ENCODE measurements around the gene PRCD.
A peak's percentile ranks its signal among the peaks of the same experiment; 100 is the strongest.
"Not testable (repeated sequence)": the region's sequence is repeated elsewhere in the genome, so short reads cannot be mapped to it uniquely, and the experiment has no call there.

PRCD gene

DNA sequence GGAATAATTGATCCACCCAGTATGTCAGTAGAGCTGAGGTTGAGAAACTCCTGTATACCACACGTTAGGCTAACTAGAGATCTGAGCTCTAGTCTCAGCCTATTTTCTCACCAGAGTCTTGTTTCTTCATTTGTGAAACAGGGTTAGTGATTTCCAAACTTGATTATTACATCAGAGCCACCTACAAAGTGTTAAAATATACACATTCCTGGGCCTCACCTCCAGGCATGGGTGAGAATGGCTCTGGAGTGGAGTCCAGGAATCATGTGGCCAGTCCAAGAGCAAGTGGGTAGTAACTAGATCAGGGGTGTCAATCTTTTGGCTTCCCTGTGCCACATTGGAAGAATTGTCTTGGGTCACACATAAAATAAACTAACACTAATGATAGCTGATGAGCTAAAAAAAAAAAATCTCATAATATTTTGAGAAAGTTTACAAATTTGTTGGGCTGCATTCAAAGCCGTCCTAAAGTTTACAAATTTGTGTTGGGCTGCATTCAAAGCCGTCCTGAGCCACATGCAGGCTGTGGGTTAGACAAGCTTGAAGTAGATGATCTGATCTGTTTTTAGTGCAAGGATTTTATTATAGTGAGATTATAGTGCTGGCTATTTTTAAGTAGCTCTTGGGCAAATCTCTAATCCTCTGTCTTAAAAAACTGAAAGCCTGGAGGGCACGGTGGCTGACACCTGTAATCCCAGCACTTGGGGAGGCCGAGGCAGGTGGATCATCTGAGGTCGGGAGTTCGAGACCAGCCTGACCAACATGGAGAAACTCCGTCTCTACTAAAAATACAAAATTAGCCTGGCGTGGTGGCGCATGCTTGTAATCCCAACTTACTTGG, 20.4 kb downstream of the PRCD start:
- peak overlapping the region; percentile 8 for H3K4me3 ChIP-seq (ENCODE audit: extremely low read depth, insufficient read depth, low read length, poor library complexity, severe bottlenecking)
- no peak overlapping the region for H3K27ac ChIP-seq (ENCODE audit: low read depth, low read length, severe bottlenecking)
- peaks cover 61% of the 10 kb centered on the region for H3K36me3 ChIP-seq (ENCODE audit: control insufficient read depth, insufficient read depth, low read length)
- whole genome bisulfite sequencing, 2 experiments (ENCODE audit: insufficient coverage in 2 of 2): 87 to 94% methylated on average over 7 to 10 of the region's 10 CpGs
- no peaks in the 10 kb centered on the region for H3K9me3 ChIP-seq (ENCODE audit: control insufficient read depth, low read length)
- peaks cover 26% of the 10 kb centered on the region for H3K4me1 ChIP-seq (ENCODE audit: control insufficient read depth, insufficient read depth, low read length, poor library complexity, severe bottlenecking)

DNA sequence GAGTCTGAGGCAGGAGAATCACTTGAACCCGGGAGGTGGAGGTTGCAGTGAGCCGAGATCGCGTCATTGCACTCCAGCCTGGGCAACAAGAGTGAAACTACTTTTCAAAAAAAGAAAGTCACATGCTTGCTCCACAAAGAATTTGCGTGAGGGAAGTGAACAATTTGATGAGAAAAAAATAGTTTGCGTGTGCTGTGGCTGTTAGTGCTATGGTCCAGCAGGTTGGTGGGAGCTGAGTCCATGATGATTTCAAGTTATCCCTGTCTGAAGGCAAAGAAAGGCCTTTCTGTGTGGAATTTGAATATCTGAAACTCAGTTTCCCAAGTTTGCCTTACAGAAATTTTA, 21.0 kb downstream of the PRCD start:
- Histone ChIP-seq H3K4me3 (ENCODE audit: extremely low read depth, insufficient read depth, low read length, poor library complexity, severe bottlenecking) (no peak overlapping the region), H3K27ac (ENCODE audit: low read depth, low read length, severe bottlenecking) (peak overlapping the region; percentile 17), H3K4me1 (ENCODE audit: control insufficient read depth, insufficient read depth, low read length, poor library complexity, severe bottlenecking) (peaks cover 26% of the 10 kb centered on the region), H3K36me3 (ENCODE audit: control insufficient read depth, insufficient read depth, low read length) (peaks cover 67% of the 10 kb centered on the region), H3K9me3 (ENCODE audit: control insufficient read depth, low read length) (no peaks in the 10 kb centered on the region)
- 90 to 92% methylated on average over 6 of the region's 6 CpGs for WGBS, 2 experiments (ENCODE audit: insufficient coverage in 2 of 2)

DNA sequence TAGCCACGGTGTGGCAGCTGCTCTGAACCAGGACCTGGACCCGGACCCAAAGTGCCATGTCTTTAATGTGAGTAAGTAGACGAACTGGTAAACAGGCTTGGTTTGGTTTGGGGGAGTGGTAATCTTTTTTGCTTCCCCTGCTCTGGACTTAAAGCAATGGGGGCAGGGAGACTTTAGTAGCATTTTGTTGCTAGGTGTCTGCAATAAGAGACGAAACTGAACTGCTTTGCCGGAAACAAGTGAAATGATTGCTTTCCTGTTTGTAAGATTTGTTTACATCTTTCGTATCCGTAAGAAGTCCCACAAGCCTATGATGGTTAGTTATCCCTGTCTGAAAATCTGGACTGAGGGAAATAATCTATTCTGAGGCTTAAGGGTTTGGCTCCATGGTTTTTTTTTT, 21.5 kb downstream of the PRCD start:
- peak overlapping the region; percentile 17 for H3K27ac ChIP-seq (ENCODE audit: low read depth, low read length, severe bottlenecking)
- peaks cover 26% of the 10 kb centered on the region for H3K4me1 ChIP-seq (ENCODE audit: control insufficient read depth, insufficient read depth, low read length, poor library complexity, severe bottlenecking)
- peaks cover 69% of the 10 kb centered on the region for H3K36me3 ChIP-seq (ENCODE audit: control insufficient read depth, insufficient read depth, low read length)
- H3K4me3 ChIP-seq (ENCODE audit: extremely low read depth, insufficient read depth, low read length, poor library complexity, severe bottlenecking): no peak overlapping the region
- H3K9me3 ChIP-seq (ENCODE audit: control insufficient read depth, low read length): no peaks in the 10 kb centered on the region
- WGBS, 2 experiments (ENCODE audit: insufficient coverage in 2 of 2): 94 to 99% methylated on average over 7 of the region's 7 CpGs

DNA sequence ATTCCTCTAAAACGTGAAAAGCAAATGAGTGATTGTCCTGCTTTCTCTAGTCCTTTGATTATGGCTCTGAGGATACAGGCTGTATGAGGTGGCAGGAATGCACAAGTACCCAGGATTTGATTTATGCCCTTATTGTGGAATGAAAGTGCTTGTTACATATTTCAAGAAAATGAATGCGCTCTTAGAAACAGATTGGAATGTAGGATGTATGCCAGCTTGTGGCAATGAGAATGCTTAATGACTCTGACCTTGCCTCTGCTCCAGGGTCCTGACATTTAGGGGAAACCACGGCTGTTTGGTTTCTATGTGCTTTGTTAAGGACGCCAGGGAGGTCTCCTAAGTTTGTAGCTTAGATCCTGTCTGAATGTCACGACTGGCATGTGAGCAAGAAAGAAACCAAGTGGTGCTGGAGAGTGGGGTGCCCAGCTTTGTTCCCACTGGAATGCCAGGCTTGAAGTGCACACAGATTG, 22.0 kb downstream of the PRCD start:
- peak overlapping the region; percentile 17 for H3K27ac ChIP-seq (ENCODE audit: low read depth, low read length, severe bottlenecking)
- 78 to 96% methylated on average over 3 to 4 of the region's 5 CpGs for WGBS, 2 experiments (ENCODE audit: insufficient coverage in 2 of 2)
- peaks cover 26% of the 10 kb centered on the region for H3K4me1 ChIP-seq (ENCODE audit: control insufficient read depth, insufficient read depth, low read length, poor library complexity, severe bottlenecking)
- no peak overlapping the region for H3K4me3 ChIP-seq (ENCODE audit: extremely low read depth, insufficient read depth, low read length, poor library complexity, severe bottlenecking)
- no peaks in the 10 kb centered on the region for H3K9me3 ChIP-seq (ENCODE audit: control insufficient read depth, low read length)
- H3K36me3 ChIP-seq (ENCODE audit: control insufficient read depth, insufficient read depth, low read length): peaks cover 71% of the 10 kb centered on the region

DNA sequence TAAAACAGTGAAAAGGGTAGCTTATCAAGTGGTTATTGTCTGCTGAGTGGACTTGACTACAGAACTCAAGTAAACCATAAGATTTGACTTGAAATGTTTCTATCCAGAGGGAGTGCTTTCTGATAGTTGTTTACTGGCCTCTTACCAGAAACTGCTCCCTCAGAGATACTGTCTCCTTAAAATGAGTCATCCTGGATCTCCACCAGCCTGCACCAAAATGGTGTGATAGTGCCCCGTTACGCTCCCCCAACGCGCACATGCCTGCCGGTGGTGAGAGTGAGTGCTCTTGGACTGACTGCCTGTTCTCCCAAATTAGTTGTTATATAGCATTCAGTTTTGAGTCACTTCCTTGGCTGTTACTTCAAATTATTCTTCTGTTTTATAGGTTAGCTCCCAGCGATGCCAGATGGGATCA, 22.9 kb downstream of the PRCD start:
- peaks cover 75% of the 10 kb centered on the region for H3K36me3 ChIP-seq (ENCODE audit: control insufficient read depth, insufficient read depth, low read length)
- H3K27ac ChIP-seq (ENCODE audit: low read depth, low read length, severe bottlenecking): peak overlapping the region; percentile 76
- no peaks in the 10 kb centered on the region for H3K9me3 ChIP-seq (ENCODE audit: control insufficient read depth, low read length)
- H3K4me3 ChIP-seq (ENCODE audit: extremely low read depth, insufficient read depth, low read length, poor library complexity, severe bottlenecking): no peak overlapping the region
- 89 to 93% methylated on average over 3 to 5 of the region's 6 CpGs for WGBS, 2 experiments (ENCODE audit: insufficient coverage in 2 of 2)
- H3K4me1 ChIP-seq (ENCODE audit: control insufficient read depth, insufficient read depth, low read length, poor library complexity, severe bottlenecking): peaks cover 26% of the 10 kb centered on the region

DNA sequence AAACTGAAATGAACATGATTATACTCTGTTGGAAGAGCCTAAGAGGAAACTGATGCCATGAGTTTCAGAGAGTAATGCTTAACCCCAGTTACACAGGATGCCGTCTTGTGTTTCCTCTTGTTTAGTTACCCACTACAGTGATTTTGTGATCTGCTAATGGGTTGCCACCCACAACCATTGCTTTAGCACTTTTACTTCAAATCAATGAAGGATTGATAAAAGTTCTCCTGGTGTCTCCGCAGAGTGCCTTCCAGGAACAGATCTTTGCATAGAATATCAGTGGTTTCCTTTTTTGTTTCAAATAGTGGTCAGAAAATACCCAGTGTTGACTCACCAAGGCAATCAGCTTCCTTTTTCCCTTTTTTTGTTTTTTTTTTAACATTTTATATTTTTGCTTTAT, 23.5 kb downstream of the PRCD start:
- not testable (repeated sequence) for H3K4me3 ChIP-seq (ENCODE audit: extremely low read depth, insufficient read depth, low read length, poor library complexity, severe bottlenecking)

DNA sequence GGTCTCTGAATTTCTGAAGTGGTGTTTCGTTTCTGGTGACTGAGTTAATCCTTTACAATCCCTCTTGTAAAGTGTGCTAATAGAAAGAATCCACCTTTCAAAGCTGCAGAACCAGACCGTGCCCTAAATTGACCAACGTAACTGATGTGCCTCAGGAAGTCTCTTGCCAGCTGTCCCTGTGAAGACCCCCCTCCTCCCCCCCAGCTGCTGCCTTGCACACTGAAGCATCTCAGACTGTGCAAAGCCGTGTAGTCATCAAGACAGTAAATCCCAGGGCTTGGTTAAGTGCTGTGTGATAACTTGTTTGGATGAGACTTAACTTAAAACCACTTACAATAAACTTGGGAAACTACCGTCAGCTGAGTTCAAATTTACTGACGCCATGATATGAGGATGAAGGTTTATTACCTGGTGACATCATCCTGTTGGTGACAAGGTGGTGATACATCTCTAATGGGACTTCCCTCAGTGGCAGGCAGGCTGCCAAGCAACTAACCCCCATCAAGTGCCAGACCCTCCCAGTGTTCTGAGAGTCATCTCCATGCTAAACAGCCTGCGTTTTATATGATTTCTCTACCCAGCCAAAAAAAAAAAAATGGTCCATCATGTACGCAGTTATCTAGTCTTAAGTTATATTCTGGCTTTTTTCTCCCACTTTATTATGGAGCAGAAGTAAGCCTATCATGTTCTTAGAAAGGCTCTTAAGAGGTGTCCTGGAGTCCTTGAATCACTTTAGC, 25.3 kb downstream of the PRCD start:
- WGBS, 2 experiments (ENCODE audit: insufficient coverage in 2 of 2): 80 to 100% methylated on average over 1 to 2 of the region's 8 CpGs
- H3K4me3 ChIP-seq (ENCODE audit: extremely low read depth, insufficient read depth, low read length, poor library complexity, severe bottlenecking); H3K27ac ChIP-seq (ENCODE audit: low read depth, low read length, severe bottlenecking); H3K9me3 ChIP-seq (ENCODE audit: control insufficient read depth, low read length): not testable (repeated sequence)
- Histone ChIP-seq H3K4me1 (ENCODE audit: control insufficient read depth, insufficient read depth, low read length, poor library complexity, severe bottlenecking) (peaks cover 26% of the 10 kb centered on the region), H3K36me3 (ENCODE audit: control insufficient read depth, insufficient read depth, low read length) (peaks cover 61% of the 10 kb centered on the region)

More for the DNA sequence above, 23.5 kb downstream of the PRCD start:
- H3K9me3 ChIP-seq (ENCODE audit: control insufficient read depth, low read length); H3K27ac ChIP-seq (ENCODE audit: low read depth, low read length, severe bottlenecking): not testable (repeated sequence)
- Histone ChIP-seq H3K36me3 (ENCODE audit: control insufficient read depth, insufficient read depth, low read length) (peaks cover 75% of the 10 kb centered on the region), H3K4me1 (ENCODE audit: control insufficient read depth, insufficient read depth, low read length, poor library complexity, severe bottlenecking) (peaks cover 26% of the 10 kb centered on the region)
- 83% methylated on average over 1 of the region's 2 CpGs; no CpG with 5 or more reads in 1 of the 2 experiments for WGBS, 2 experiments (ENCODE audit: insufficient coverage in 2 of 2)

DNA sequence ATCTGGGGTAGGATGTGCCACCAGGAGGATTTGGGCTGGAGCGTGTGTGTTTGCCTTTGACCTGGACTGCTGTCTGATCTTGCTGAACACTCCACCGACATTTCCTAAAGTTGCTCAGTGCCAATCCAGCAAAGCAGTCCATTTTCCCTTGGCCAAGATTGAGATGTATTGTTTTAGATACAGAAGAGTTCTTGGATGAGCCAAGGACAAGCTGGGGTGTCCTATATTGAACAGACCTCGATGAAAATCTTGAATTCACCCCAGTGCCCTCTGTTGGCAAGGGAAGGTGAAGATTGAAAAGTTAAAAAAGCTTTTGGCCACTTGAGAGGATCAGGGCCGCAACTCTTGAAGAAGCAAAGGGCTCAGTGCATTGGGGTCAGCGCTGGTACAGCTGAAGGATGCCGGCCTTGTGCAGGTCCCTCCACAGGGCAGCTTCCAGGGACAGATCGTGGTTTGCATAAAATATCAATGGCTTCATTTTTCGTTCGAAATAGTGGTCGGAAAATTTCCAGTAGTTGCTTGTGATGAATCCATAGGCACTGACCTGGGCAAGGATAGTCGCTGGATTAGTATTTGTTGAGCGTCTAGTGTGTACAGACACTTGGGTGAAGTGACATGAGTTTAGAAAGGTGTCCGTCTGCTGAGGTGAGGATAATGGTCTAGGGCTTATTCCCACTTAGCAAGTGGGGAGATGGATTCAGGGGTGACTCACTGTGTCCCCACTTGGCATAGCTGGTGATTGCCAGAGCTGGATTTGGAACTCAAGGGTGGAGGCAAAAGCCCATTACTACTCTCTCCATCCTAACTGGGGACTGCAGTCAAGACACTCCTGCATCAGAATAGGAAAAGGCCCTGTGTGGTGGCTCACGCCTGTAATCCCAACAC, 26.1 kb downstream of the PRCD start:
- H3K27ac ChIP-seq (ENCODE audit: low read depth, low read length, severe bottlenecking): no peak overlapping the region

DNA sequence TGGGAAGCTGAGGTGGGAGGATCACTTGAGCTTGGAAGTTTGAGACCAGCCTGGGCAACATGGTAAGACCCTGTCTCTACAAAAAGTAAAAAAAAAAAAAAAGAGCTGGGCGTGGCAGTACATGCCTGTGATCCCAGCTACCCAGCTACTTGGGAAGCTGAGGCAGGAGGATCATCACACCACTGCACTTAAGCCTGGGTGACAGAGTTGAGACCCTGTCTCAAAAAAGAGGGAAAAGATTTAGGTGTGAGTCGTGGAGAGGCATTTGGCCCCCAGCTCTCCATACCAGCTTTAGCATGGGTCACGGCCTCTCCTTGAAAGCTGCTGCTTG, 26.7 kb downstream of the PRCD start:
- H3K27ac ChIP-seq (ENCODE audit: low read depth, low read length, severe bottlenecking): no peak overlapping the region
- WGBS, 2 experiments (ENCODE audit: insufficient coverage in 2 of 2): 40 to 41% methylated on average over 2 to 3 of the region's 3 CpGs
- peaks cover 7% of the 10 kb centered on the region for H3K9me3 ChIP-seq (ENCODE audit: control insufficient read depth, low read length)
- H3K4me1 ChIP-seq (ENCODE audit: control insufficient read depth, insufficient read depth, low read length, poor library complexity, severe bottlenecking): peaks cover 12% of the 10 kb centered on the region
- H3K4me3 ChIP-seq (ENCODE audit: extremely low read depth, insufficient read depth, low read length, poor library complexity, severe bottlenecking): no peak overlapping the region
- peaks cover 47% of the 10 kb centered on the region for H3K36me3 ChIP-seq (ENCODE audit: control insufficient read depth, insufficient read depth, low read length)

More for the DNA sequence above, 26.1 kb downstream of the PRCD start:
- Histone ChIP-seq H3K36me3 (ENCODE audit: control insufficient read depth, insufficient read depth, low read length) (peaks cover 53% of the 10 kb centered on the region), H3K4me3 (ENCODE audit: extremely low read depth, insufficient read depth, low read length, poor library complexity, severe bottlenecking) (no peak overlapping the region), H3K9me3 (ENCODE audit: control insufficient read depth, low read length) (peaks cover 6% of the 10 kb centered on the region), H3K4me1 (ENCODE audit: control insufficient read depth, insufficient read depth, low read length, poor library complexity, severe bottlenecking) (peaks cover 18% of the 10 kb centered on the region)
- 93 to 94% methylated on average over 11 to 13 of the region's 14 CpGs for WGBS, 2 experiments (ENCODE audit: insufficient coverage in 2 of 2)

DNA sequence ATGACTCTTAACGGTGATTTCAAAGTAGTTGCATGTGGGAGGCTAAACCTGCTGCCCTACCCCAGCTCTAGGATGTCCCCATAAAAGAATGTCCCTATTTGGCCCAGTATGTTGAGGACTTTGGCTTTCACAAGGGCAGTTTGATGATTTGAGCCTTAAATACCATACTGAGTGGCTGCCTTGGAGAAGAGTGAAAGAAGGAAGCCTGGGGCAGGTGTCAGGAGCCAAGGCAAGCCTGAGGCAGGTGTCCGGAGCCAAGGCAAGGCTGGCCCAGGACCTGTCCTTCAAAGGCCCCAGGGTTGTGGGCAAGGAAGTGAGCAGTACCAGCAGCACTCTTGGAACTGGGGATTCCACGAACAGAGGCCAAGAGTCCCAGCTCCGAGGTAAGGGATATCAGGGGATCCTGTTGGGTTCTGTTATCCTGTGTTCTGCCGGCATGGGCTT, 27.2 kb downstream of the PRCD start:
- peaks cover 43% of the 10 kb centered on the region for H3K36me3 ChIP-seq (ENCODE audit: control insufficient read depth, insufficient read depth, low read length)
- H3K4me1 ChIP-seq (ENCODE audit: control insufficient read depth, insufficient read depth, low read length, poor library complexity, severe bottlenecking): peaks cover 8% of the 10 kb centered on the region
- no peak overlapping the region for H3K4me3 ChIP-seq (ENCODE audit: extremely low read depth, insufficient read depth, low read length, poor library complexity, severe bottlenecking)
- H3K27ac ChIP-seq (ENCODE audit: low read depth, low read length, severe bottlenecking): no peak overlapping the region
- H3K9me3 ChIP-seq (ENCODE audit: control insufficient read depth, low read length): peaks cover 7% of the 10 kb centered on the region
- WGBS, 2 experiments (ENCODE audit: insufficient coverage in 2 of 2): 81 to 83% methylated on average over 5 of the region's 5 CpGs
